ENCODE results near the gene N4BP3.

DNA sequence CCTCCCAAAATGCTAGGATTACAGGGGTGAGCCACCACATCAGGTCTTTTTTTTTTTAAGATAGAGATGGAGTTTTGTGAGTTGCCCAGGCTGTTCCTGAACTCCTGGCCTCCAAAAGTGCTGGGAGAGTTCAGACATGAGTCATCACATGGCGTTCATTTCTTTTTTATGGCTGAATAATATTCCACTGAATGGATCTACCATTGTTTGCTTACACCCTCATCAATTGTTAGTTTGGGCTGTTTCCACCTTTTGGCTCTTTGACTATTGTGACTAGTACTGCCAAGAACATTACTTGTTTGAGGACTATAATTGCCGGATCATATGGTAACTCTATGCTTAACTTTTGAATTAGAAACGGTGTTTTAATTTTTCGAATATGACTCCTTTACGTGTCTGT lies 787 bp upstream of the N4BP3 start:
- TF ChIP-seq POLR2A (IDR thresholded peaks at IDR 0.05): no peak
- TF ChIP-seq, protein P1, sequence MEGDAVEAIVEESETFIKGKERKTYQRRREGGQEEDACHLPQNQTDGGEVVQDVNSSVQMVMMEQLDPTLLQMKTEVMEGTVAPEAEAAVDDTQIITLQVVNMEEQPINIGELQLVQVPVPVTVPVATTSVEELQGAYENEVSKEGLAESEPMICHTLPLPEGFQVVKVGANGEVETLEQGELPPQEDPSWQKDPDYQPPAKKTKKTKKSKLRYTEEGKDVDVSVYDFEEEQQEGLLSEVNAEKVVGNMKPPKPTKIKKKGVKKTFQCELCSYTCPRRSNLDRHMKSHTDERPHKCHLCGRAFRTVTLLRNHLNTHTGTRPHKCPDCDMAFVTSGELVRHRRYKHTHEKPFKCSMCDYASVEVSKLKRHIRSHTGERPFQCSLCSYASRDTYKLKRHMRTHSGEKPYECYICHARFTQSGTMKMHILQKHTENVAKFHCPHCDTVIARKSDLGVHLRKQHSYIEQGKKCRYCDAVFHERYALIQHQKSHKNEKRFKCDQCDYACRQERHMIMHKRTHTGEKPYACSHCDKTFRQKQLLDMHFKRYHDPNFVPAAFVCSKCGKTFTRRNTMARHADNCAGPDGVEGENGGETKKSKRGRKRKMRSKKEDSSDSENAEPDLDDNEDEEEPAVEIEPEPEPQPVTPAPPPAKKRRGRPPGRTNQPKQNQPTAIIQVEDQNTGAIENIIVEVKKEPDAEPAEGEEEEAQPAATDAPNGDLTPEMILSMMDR (IDR thresholded peaks at IDR 0.05): no peak
